ENCODE data around the gene TEX38.

GRCh38 chr1:46667782-46668760, 3.6 kb upstream of the TEX38 start, which contains the start of gene ATPAF1:
- TF ChIP-seq CTCF (IDR thresholded peaks at IDR 0.05) = peak in 1 of 6 experiments; percentile 5
- peak in 2 of 4 donors; percentile 23 to 47 for TF ChIP-seq POLR2A (IDR thresholded peaks at IDR 0.05)
